ENCODE measurements around the gene TUBB2A. TPM values are rescaled to one million over a fixed set of nuclear protein-coding genes. Genes with fewer than 3 reads are reported as not detected.
A peak's percentile ranks its signal among the peaks of the same experiment; 100 is the strongest.
"Not testable (repeated sequence)": the region's sequence is repeated elsewhere in the genome, so short reads cannot be mapped to it uniquely, and the experiment has no call there.

The TUBB2A gene
- total and polyA plus RNA-seq, 4 donors = 10.8 to 53.5 (median 30.1) TPM

- no peaks in the 10 kb centered on the region for H3K9me3 ChIP-seq (ENCODE audit: control insufficient read depth in 4 of 4, insufficient read depth in 3 of 4, low read length in 3 of 4)
- DNase-seq (no peak), ATAC-seq (ENCODE audit: insufficient read depth, low FRiP score) (no peak)
- H3K36me3 ChIP-seq (ENCODE audit: control insufficient read depth in 4 of 4, insufficient read depth in 4 of 4, low read length in 4 of 4) = no peaks in the 10 kb centered on the region
- no peaks in the 10 kb centered on the region for H3K27me3 ChIP-seq (ENCODE audit: control insufficient read depth in 3 of 3, insufficient read depth in 3 of 3, low read length in 2 of 3)
- 94 to 96% methylated on average over 3 of the region's 3 CpGs for WGBS, 2 donors
- H3K9ac ChIP-seq (ENCODE audit: insufficient read depth in 1 of 2, low read length in 2 of 2) = no peak overlapping the region
- TF ChIP-seq, protein P1, sequence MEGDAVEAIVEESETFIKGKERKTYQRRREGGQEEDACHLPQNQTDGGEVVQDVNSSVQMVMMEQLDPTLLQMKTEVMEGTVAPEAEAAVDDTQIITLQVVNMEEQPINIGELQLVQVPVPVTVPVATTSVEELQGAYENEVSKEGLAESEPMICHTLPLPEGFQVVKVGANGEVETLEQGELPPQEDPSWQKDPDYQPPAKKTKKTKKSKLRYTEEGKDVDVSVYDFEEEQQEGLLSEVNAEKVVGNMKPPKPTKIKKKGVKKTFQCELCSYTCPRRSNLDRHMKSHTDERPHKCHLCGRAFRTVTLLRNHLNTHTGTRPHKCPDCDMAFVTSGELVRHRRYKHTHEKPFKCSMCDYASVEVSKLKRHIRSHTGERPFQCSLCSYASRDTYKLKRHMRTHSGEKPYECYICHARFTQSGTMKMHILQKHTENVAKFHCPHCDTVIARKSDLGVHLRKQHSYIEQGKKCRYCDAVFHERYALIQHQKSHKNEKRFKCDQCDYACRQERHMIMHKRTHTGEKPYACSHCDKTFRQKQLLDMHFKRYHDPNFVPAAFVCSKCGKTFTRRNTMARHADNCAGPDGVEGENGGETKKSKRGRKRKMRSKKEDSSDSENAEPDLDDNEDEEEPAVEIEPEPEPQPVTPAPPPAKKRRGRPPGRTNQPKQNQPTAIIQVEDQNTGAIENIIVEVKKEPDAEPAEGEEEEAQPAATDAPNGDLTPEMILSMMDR (IDR thresholded peaks at IDR 0.05; ENCODE audit: control extremely low read depth, extremely low read depth) = no peak
- H3K27ac ChIP-seq (ENCODE audit: low read depth in 1 of 2, low read length in 1 of 2) = no peak overlapping the region
- no peaks in the 10 kb centered on the region for H3K4me1 ChIP-seq (ENCODE audit: control insufficient read depth in 5 of 5, insufficient read depth in 5 of 5, low read length in 5 of 5)
- no peak overlapping the region for H3K4me3 ChIP-seq
Observed at GRCh38 chr6:3186974-3187382, 29.6 kb upstream of the TUBB2A start.

DNA sequence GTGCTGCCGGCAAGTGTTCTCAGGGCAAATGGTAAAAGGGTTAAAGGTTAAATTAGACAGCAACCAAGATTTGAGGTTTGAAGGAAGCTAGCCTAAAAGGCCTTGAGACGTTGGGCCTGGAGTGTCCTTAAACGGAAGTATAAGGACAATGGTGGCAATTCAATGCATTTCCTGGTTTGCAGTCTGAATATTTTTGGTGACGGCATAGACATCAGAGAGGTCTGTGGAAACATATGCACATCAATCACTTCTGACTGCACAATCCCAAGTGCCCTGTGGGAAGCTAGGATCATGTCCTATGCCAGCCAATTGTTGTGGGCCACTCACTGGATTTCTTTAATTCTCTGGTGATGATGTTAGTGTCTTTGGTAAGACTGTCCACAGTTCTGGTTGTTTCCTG lies 25.7 kb upstream of the TUBB2A start:
- H3K27ac ChIP-seq (ENCODE audit: low read depth in 1 of 2, low read length in 1 of 2) = no peak overlapping the region
- 72 to 79% methylated on average over 4 of the region's 4 CpGs for WGBS, 2 donors
- no peak overlapping the region for H3K4me3 ChIP-seq
- no peaks in the 10 kb centered on the region for H3K9me3 ChIP-seq (ENCODE audit: control insufficient read depth in 4 of 4, insufficient read depth in 3 of 4, low read length in 3 of 4)
- no peaks in the 10 kb centered on the region for H3K4me1 ChIP-seq (ENCODE audit: control insufficient read depth in 5 of 5, insufficient read depth in 5 of 5, low read length in 5 of 5)
- no peaks in the 10 kb centered on the region for H3K36me3 ChIP-seq (ENCODE audit: control insufficient read depth in 4 of 4, insufficient read depth in 4 of 4, low read length in 4 of 4)
- no peak overlapping the region for H3K9ac ChIP-seq (ENCODE audit: insufficient read depth in 1 of 2, low read length in 2 of 2)
- TF ChIP-seq, protein P1 (IDR thresholded peaks at IDR 0.05; ENCODE audit: control extremely low read depth, extremely low read depth) = no peak
- no peaks in the 10 kb centered on the region for H3K27me3 ChIP-seq (ENCODE audit: control insufficient read depth in 3 of 3, insufficient read depth in 3 of 3, low read length in 2 of 3)
- DNase-seq (peak in 2 of 3 donors; percentile 14 to 36), ATAC-seq (ENCODE audit: insufficient read depth, low FRiP score) (no peak)

DNA sequence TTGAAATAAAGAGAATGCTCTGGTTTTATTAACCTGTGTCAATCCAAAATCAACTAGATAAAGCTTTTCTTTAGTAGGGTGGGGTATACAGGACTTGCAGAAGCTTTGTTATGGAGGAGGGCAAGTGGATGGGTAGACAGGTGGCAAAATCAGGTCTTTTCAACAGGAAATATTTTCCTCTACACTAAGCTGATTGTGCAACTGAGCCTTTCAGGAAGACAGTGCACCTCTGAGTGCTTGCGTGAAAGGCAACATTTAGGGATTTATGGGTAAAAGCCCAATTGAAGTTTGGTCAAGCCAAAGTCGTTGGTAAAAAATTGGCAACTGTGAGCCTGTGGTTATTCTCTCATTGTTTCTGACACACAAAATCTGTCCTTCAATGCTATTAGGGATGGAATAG lies 23.8 kb upstream of the TUBB2A start:
- WGBS, 2 donors = 70 to 80% methylated on average over 2 of the region's 2 CpGs
- Histone ChIP-seq H3K9ac (ENCODE audit: insufficient read depth in 1 of 2, low read length in 2 of 2) (no peak overlapping the region), H3K36me3 (ENCODE audit: control insufficient read depth in 4 of 4, insufficient read depth in 4 of 4, low read length in 4 of 4) (no peaks in the 10 kb centered on the region), H3K4me1 (ENCODE audit: control insufficient read depth in 5 of 5, insufficient read depth in 5 of 5, low read length in 5 of 5) (no peaks in the 10 kb centered on the region), H3K4me3 (no peak overlapping the region), H3K9me3 (ENCODE audit: control insufficient read depth in 4 of 4, insufficient read depth in 3 of 4, low read length in 3 of 4) (no peaks in the 10 kb centered on the region), H3K27ac (ENCODE audit: low read depth in 1 of 2, low read length in 1 of 2) (no peak overlapping the region), H3K27me3 (ENCODE audit: control insufficient read depth in 3 of 3, insufficient read depth in 3 of 3, low read length in 2 of 3) (no peaks in the 10 kb centered on the region)
- TF ChIP-seq, protein P1 (IDR thresholded peaks at IDR 0.05; ENCODE audit: control extremely low read depth, extremely low read depth) = no peak
- ATAC-seq (ENCODE audit: insufficient read depth, low FRiP score) (no peak), DNase-seq (no peak)

- not testable (repeated sequence) for H3K4me3 ChIP-seq; H3K36me3 ChIP-seq (ENCODE audit: control insufficient read depth in 4 of 4, insufficient read depth in 4 of 4, low read length in 4 of 4); H3K9ac ChIP-seq (ENCODE audit: insufficient read depth in 1 of 2, low read length in 2 of 2); H3K9me3 ChIP-seq (ENCODE audit: control insufficient read depth in 4 of 4, insufficient read depth in 3 of 4, low read length in 3 of 4); ATAC-seq (ENCODE audit: insufficient read depth, low FRiP score); H3K27me3 ChIP-seq (ENCODE audit: control insufficient read depth in 3 of 3, insufficient read depth in 3 of 3, low read length in 2 of 3); H3K4me1 ChIP-seq (ENCODE audit: control insufficient read depth in 5 of 5, insufficient read depth in 5 of 5, low read length in 5 of 5); DNase-seq; H3K27ac ChIP-seq (ENCODE audit: low read depth in 1 of 2, low read length in 1 of 2)
- WGBS, 2 donors = 51 to 72% methylated on average over 4 to 6 of the region's 8 CpGs
Observed at GRCh38 chr6:3179945-3180344, 22.6 kb upstream of the TUBB2A start.

- not testable (repeated sequence) for DNase-seq; H3K9ac ChIP-seq (ENCODE audit: insufficient read depth in 1 of 2, low read length in 2 of 2); H3K36me3 ChIP-seq (ENCODE audit: control insufficient read depth in 4 of 4, insufficient read depth in 4 of 4, low read length in 4 of 4); H3K27me3 ChIP-seq (ENCODE audit: control insufficient read depth in 3 of 3, insufficient read depth in 3 of 3, low read length in 2 of 3); H3K9me3 ChIP-seq (ENCODE audit: control insufficient read depth in 4 of 4, insufficient read depth in 3 of 4, low read length in 3 of 4); H3K4me3 ChIP-seq; H3K27ac ChIP-seq (ENCODE audit: low read depth in 1 of 2, low read length in 1 of 2); ATAC-seq (ENCODE audit: insufficient read depth, low FRiP score); H3K4me1 ChIP-seq (ENCODE audit: control insufficient read depth in 5 of 5, insufficient read depth in 5 of 5, low read length in 5 of 5)
- WGBS, 2 donors = 82 to 85% methylated on average over 7 to 8 of the region's 8 CpGs
Observed at GRCh38 chr6:3178666-3179065, 21.3 kb upstream of the TUBB2A start.
